Measurements from ENCODE around the gene IKZF5. TPM values are rescaled to one million over a fixed set of nuclear protein-coding genes. Genes with fewer than 3 reads are reported as not detected.

Gene IKZF5
- total and polyA plus RNA-seq, 8 donors = 3.5 to 18.5 (median 9.0) TPM

GRCh38 chr10:123038782-123039631, 30.4 kb upstream of the IKZF5 start:
- Histone ChIP-seq H3K36me3 (peaks cover 6 to 63% (median 57%) of the 10 kb centered on the region in 4 donors), H3K27ac (no peak overlapping the region), H3K9me3 (no peaks in the 10 kb centered on the region), H3K27me3 (no peaks in the 10 kb centered on the region), H3K4me1 (no peaks in the 10 kb centered on the region), H3K4me3 (no peak overlapping the region)
- intact Hi-C loops (cut with DNase I; ENCODE audit: low total_unique reads) = no loop called here
- peak in 1 of 2 donors; percentile 43 for DNase-seq
- TF ChIP-seq CTCF (IDR thresholded peaks at IDR 0.05) (no peak), EP300 (IDR thresholded peaks at IDR 0.05) (no peak), POLR2A (IDR thresholded peaks at IDR 0.05) (no peak), POLR2AphosphoS5 (IDR thresholded peaks at IDR 0.05) (no peak)
- 60 to 68% (median 65%) methylated on average over 18 of the region's 18 CpGs for WGBS, 5 donors

GRCh38 chr10:123035467-123036086, 27.0 kb upstream of the IKZF5 start:
- 87 to 94% (median 89%) methylated on average over 8 of the region's 8 CpGs for WGBS, 5 donors
- Histone ChIP-seq H3K4me1 (no peaks in the 10 kb centered on the region), H3K27me3 (no peaks in the 10 kb centered on the region), H3K36me3 (peaks cover 6 to 54% (median 42%) of the 10 kb centered on the region in 4 donors), H3K9me3 (no peaks in the 10 kb centered on the region), H3K27ac (no peak overlapping the region), H3K4me3 (no peak overlapping the region)
- no peak for DNase-seq
- TF ChIP-seq POLR2A (IDR thresholded peaks at IDR 0.05) (no peak), POLR2AphosphoS5 (IDR thresholded peaks at IDR 0.05) (no peak), CTCF (IDR thresholded peaks at IDR 0.05) (no peak), EP300 (IDR thresholded peaks at IDR 0.05) (no peak)
- intact Hi-C loops (cut with DNase I; ENCODE audit: low total_unique reads) = no loop called here

GRCh38 chr10:123034332-123034731, 25.7 kb upstream of the IKZF5 start:
- Histone ChIP-seq H3K27me3 (no peaks in the 10 kb centered on the region), H3K9me3 (no peaks in the 10 kb centered on the region), H3K27ac (no peak overlapping the region), H3K4me3 (no peak overlapping the region), H3K36me3 (peaks cover 6 to 51% (median 40%) of the 10 kb centered on the region in 4 donors), H3K4me1 (no peaks in the 10 kb centered on the region)
- intact Hi-C loops (cut with DNase I; ENCODE audit: low total_unique reads) = no loop called here
- TF ChIP-seq POLR2A (IDR thresholded peaks at IDR 0.05) (no peak), CTCF (IDR thresholded peaks at IDR 0.05) (no peak), EP300 (IDR thresholded peaks at IDR 0.05) (no peak), POLR2AphosphoS5 (IDR thresholded peaks at IDR 0.05) (no peak)
- DNase-seq = no peak

GRCh38 chr10:123031124-123031523, 22.5 kb upstream of the IKZF5 start:
- intact Hi-C loops (cut with DNase I; ENCODE audit: low total_unique reads) = no loop called here
- no peak overlapping the region for H3K4me3 ChIP-seq
- no peaks in the 10 kb centered on the region for H3K4me1 ChIP-seq
- H3K9me3 ChIP-seq = no peaks in the 10 kb centered on the region
- peaks cover 6 to 19% (median 17%) of the 10 kb centered on the region in 4 donors for H3K36me3 ChIP-seq
- TF ChIP-seq POLR2AphosphoS5 (IDR thresholded peaks at IDR 0.05) (no peak), POLR2A (IDR thresholded peaks at IDR 0.05) (no peak), CTCF (IDR thresholded peaks at IDR 0.05) (no peak), EP300 (IDR thresholded peaks at IDR 0.05) (no peak)
- no peak for DNase-seq
- WGBS, 5 donors = 79 to 100% (median 92%) methylated on average over 1 of the region's 1 CpG
- no peaks in the 10 kb centered on the region for H3K27me3 ChIP-seq
- no peak overlapping the region for H3K27ac ChIP-seq
